ENCODE results near the gene ITGBL1. TPM values are rescaled to one million over a fixed set of nuclear protein-coding genes. Genes with fewer than 3 reads are reported as not detected.

Gene ITGBL1
- polyA plus RNA-seq, 4 donors: 0.06 to 0.73 TPM; not detected in 2

- no peak for FAIRE-seq
- H3K9me3 ChIP-seq (ENCODE audit: control insufficient read depth in 2 of 2, insufficient read depth in 1 of 2, low read depth in 1 of 2, low read length in 1 of 2): no peaks in the 10 kb centered on the region
- H3K36me3 ChIP-seq (ENCODE audit: control insufficient read depth in 3 of 3, insufficient read depth in 2 of 3, low read depth in 1 of 3, low read length in 3 of 3): no peaks in the 10 kb centered on the region
- no peak overlapping the region for H3K4me3 ChIP-seq (ENCODE audit: low read depth in 1 of 3, low read length in 3 of 3)
- no peak overlapping the region for H3K27ac ChIP-seq (ENCODE audit: low read depth in 1 of 3, low read length in 2 of 3)
- 74 to 87% (median 82%) methylated on average over 3 of the region's 3 CpGs for WGBS, 3 donors
- DNase-seq: no peak
- H3K4me1 ChIP-seq (ENCODE audit: control insufficient read depth in 3 of 3, insufficient read depth in 2 of 3, low read depth in 1 of 3, low read length in 2 of 3): no peaks in the 10 kb centered on the region
- no peaks in the 10 kb centered on the region for H3K27me3 ChIP-seq (ENCODE audit: control insufficient read depth in 3 of 3, insufficient read depth in 3 of 3, low read length in 3 of 3)
Observed at GRCh38 chr13:101489643-101490405, 37.3 kb downstream of the ITGBL1 start.

DNA sequence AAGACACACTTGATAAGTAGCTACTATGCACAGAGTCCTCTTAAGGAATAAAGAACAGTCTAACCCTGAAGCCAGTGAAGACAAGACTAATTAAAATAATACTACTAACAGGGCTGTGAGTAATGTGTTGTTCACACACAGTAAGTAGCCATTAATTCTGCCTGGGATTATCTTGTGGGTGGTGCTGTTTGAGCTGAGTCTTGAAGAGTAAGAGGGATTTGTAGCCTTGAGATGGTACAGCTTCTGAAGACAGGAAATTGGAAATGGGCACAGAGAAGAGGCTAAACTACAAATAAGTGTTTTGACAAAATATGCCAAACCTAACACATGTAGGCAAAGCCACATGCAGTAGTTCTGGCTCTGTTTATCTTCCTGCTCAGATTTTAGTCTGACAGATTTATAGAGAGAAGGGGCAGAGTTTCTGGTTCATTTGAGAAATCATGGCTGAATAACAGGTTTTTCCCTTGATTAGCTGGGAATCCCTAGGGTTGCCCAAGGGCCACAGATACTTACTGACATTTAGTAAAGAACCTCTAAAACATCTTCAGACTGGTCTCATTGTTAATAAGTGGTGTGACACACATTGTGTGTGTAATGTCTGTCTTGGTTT is 38.0 kb downstream of the ITGBL1 start:
- H3K36me3 ChIP-seq (ENCODE audit: control insufficient read depth in 3 of 3, insufficient read depth in 2 of 3, low read depth in 1 of 3, low read length in 3 of 3): no peaks in the 10 kb centered on the region
- H3K4me1 ChIP-seq (ENCODE audit: control insufficient read depth in 3 of 3, insufficient read depth in 2 of 3, low read depth in 1 of 3, low read length in 2 of 3): no peaks in the 10 kb centered on the region
- DNase-seq (no peak), FAIRE-seq (no peak)
- H3K4me3 ChIP-seq (ENCODE audit: low read depth in 1 of 3, low read length in 3 of 3): no peak overlapping the region
- no peaks in the 10 kb centered on the region for H3K9me3 ChIP-seq (ENCODE audit: control insufficient read depth in 2 of 2, insufficient read depth in 1 of 2, low read depth in 1 of 2, low read length in 1 of 2)
- H3K27ac ChIP-seq (ENCODE audit: low read depth in 1 of 3, low read length in 2 of 3): no peak overlapping the region
- no peaks in the 10 kb centered on the region for H3K27me3 ChIP-seq (ENCODE audit: control insufficient read depth in 3 of 3, insufficient read depth in 3 of 3, low read length in 3 of 3)

- Histone ChIP-seq H3K27ac (ENCODE audit: low read depth in 1 of 3, low read length in 2 of 3) (no peak overlapping the region), H3K36me3 (ENCODE audit: control insufficient read depth in 3 of 3, insufficient read depth in 2 of 3, low read depth in 1 of 3, low read length in 3 of 3) (no peaks in the 10 kb centered on the region), H3K4me3 (ENCODE audit: low read depth in 1 of 3, low read length in 3 of 3) (no peak overlapping the region), H3K27me3 (ENCODE audit: control insufficient read depth in 3 of 3, insufficient read depth in 3 of 3, low read length in 3 of 3) (no peaks in the 10 kb centered on the region), H3K4me1 (ENCODE audit: control insufficient read depth in 3 of 3, insufficient read depth in 2 of 3, low read depth in 1 of 3, low read length in 2 of 3) (no peaks in the 10 kb centered on the region), H3K9me3 (ENCODE audit: control insufficient read depth in 2 of 2, insufficient read depth in 1 of 2, low read depth in 1 of 2, low read length in 1 of 2) (no peaks in the 10 kb centered on the region)
- WGBS, 3 donors: 93 to 96% (median 93%) methylated on average over 3 of the region's 3 CpGs
- FAIRE-seq: no peak
- DNase-seq: no peak
Observed at GRCh38 chr13:101492251-101492910, 39.9 kb downstream of the ITGBL1 start.

DNA sequence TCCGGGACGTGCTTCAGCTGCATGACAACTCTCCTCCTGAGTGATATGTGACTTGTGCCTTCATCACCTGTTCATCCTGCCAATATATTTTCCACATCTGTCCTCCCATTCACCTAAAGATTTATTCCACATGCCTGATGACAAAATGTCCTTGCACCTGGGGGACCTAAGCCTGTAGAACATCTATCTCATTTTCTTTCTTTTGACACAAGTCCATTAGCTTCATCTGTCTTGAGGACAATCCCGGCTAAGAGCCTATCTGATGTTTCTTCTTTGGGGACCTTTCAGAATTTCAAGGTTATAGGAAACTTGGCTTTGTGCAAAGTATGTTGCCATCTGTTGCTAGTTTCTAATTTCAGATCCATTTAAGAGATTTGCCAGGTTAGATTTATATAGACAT is 41.1 kb downstream of the ITGBL1 start:
- no peak overlapping the region for H3K4me3 ChIP-seq (ENCODE audit: low read depth in 1 of 3, low read length in 3 of 3)
- WGBS, 3 donors: 62 to 79% (median 77%) methylated on average over 3 of the region's 3 CpGs
- no peaks in the 10 kb centered on the region for H3K36me3 ChIP-seq (ENCODE audit: control insufficient read depth in 3 of 3, insufficient read depth in 2 of 3, low read depth in 1 of 3, low read length in 3 of 3)
- H3K27ac ChIP-seq (ENCODE audit: low read depth in 1 of 3, low read length in 2 of 3): no peak overlapping the region
- FAIRE-seq (no peak), DNase-seq (no peak)
- H3K4me1 ChIP-seq (ENCODE audit: control insufficient read depth in 3 of 3, insufficient read depth in 2 of 3, low read depth in 1 of 3, low read length in 2 of 3): no peaks in the 10 kb centered on the region
- H3K27me3 ChIP-seq (ENCODE audit: control insufficient read depth in 3 of 3, insufficient read depth in 3 of 3, low read length in 3 of 3): no peaks in the 10 kb centered on the region
- no peaks in the 10 kb centered on the region for H3K9me3 ChIP-seq (ENCODE audit: control insufficient read depth in 2 of 2, insufficient read depth in 1 of 2, low read depth in 1 of 2, low read length in 1 of 2)

DNA sequence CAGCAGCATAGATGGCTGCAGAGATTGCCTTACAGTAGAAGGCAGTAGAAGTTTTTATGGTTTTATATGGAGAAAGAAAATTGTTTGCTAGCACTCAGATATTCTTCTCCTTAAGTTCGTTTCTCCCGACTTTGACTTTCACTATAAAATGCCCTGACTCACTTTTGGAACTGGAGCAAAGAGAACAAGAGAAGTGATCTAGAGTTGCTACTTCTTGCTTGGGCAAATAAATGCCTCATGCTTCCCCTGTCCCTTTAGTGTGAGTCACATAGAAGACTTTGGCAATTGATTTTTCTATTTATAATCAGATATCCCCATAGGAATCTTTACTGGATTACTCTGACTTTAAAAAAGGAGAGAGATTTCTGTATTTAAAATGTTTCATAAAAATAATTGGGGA is 46.9 kb downstream of the ITGBL1 start:
- FAIRE-seq (no peak), DNase-seq (no peak)
- Histone ChIP-seq H3K36me3 (ENCODE audit: control insufficient read depth in 3 of 3, insufficient read depth in 2 of 3, low read depth in 1 of 3, low read length in 3 of 3) (no peaks in the 10 kb centered on the region), H3K27ac (ENCODE audit: low read depth in 1 of 3, low read length in 2 of 3) (no peak overlapping the region), H3K9me3 (ENCODE audit: control insufficient read depth in 2 of 2, insufficient read depth in 1 of 2, low read depth in 1 of 2, low read length in 1 of 2) (no peaks in the 10 kb centered on the region), H3K27me3 (ENCODE audit: control insufficient read depth in 3 of 3, insufficient read depth in 3 of 3, low read length in 3 of 3) (no peaks in the 10 kb centered on the region), H3K4me1 (ENCODE audit: control insufficient read depth in 3 of 3, insufficient read depth in 2 of 3, low read depth in 1 of 3, low read length in 2 of 3) (no peaks in the 10 kb centered on the region), H3K4me3 (ENCODE audit: low read depth in 1 of 3, low read length in 3 of 3) (no peak overlapping the region)
- WGBS, 3 donors: 80 to 84% (median 84%) methylated on average over 2 of the region's 2 CpGs

DNA sequence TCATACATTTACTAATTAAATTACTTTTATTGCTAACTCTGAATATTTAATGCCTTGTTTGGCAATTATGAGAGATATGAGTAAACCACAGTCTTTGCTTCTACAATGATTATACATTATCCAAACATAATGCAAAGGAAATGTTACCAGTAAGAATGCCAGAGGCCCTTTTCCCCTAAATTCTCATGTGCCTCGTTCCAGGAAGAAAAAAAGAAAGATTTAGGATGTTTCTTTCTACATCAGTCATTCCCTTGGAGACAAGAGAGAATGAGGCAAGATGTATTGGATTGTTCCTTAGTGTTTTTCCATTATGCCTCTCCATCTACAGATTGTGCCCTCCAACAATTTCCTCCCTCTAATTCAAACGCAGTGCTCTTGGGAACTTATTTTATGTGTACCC is 50.1 kb downstream of the ITGBL1 start:
- Histone ChIP-seq H3K4me3 (ENCODE audit: low read depth in 1 of 3, low read length in 3 of 3) (no peak overlapping the region), H3K36me3 (ENCODE audit: control insufficient read depth in 3 of 3, insufficient read depth in 2 of 3, low read depth in 1 of 3, low read length in 3 of 3) (no peaks in the 10 kb centered on the region), H3K9me3 (ENCODE audit: control insufficient read depth in 2 of 2, insufficient read depth in 1 of 2, low read depth in 1 of 2, low read length in 1 of 2) (no peaks in the 10 kb centered on the region), H3K27me3 (ENCODE audit: control insufficient read depth in 3 of 3, insufficient read depth in 3 of 3, low read length in 3 of 3) (no peaks in the 10 kb centered on the region), H3K4me1 (ENCODE audit: control insufficient read depth in 3 of 3, insufficient read depth in 2 of 3, low read depth in 1 of 3, low read length in 2 of 3) (no peaks in the 10 kb centered on the region), H3K27ac (ENCODE audit: low read depth in 1 of 3, low read length in 2 of 3) (no peak overlapping the region)
- FAIRE-seq (no peak), DNase-seq (no peak)
- WGBS, 3 donors: 45 to 57% (median 48%) methylated on average over 2 of the region's 2 CpGs

DNA sequence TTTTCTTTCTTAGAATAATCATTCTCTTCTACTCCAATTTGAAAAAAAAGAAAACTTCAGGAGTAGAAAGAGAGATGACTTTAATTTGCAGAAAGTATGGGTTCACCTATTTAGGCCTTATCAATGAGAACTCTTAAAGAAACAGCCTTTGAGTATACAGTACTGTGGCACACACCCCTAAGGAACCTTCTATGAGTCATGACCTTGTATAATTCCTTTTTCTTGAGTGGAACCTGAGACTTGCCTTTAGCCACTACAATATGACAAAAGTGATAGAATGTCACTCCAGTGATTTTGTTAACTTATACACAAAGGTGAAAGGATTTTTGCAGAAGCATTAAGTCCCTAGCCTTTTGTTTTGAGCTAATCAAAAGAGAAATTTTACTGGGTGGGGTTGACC is 58.7 kb downstream of the ITGBL1 start:
- no peaks in the 10 kb centered on the region for H3K36me3 ChIP-seq (ENCODE audit: control insufficient read depth in 3 of 3, insufficient read depth in 2 of 3, low read depth in 1 of 3, low read length in 3 of 3)
- H3K4me3 ChIP-seq (ENCODE audit: low read depth in 1 of 3, low read length in 3 of 3): no peak overlapping the region
- no peaks in the 10 kb centered on the region for H3K9me3 ChIP-seq (ENCODE audit: control insufficient read depth in 2 of 2, insufficient read depth in 1 of 2, low read depth in 1 of 2, low read length in 1 of 2)
- FAIRE-seq: no peak
- no peak for DNase-seq
- H3K27ac ChIP-seq (ENCODE audit: low read depth in 1 of 3, low read length in 2 of 3): no peak overlapping the region
- no peaks in the 10 kb centered on the region for H3K27me3 ChIP-seq (ENCODE audit: control insufficient read depth in 3 of 3, insufficient read depth in 3 of 3, low read length in 3 of 3)
- no peaks in the 10 kb centered on the region for H3K4me1 ChIP-seq (ENCODE audit: control insufficient read depth in 3 of 3, insufficient read depth in 2 of 3, low read depth in 1 of 3, low read length in 2 of 3)

GRCh38 chr13:101511766-101512165 is 59.3 kb downstream of the ITGBL1 start:
- Histone ChIP-seq H3K27me3 (ENCODE audit: control insufficient read depth in 3 of 3, insufficient read depth in 3 of 3, low read length in 3 of 3) (no peaks in the 10 kb centered on the region), H3K9me3 (ENCODE audit: control insufficient read depth in 2 of 2, insufficient read depth in 1 of 2, low read depth in 1 of 2, low read length in 1 of 2) (no peaks in the 10 kb centered on the region), H3K4me1 (ENCODE audit: control insufficient read depth in 3 of 3, insufficient read depth in 2 of 3, low read depth in 1 of 3, low read length in 2 of 3) (no peaks in the 10 kb centered on the region), H3K27ac (ENCODE audit: low read depth in 1 of 3, low read length in 2 of 3) (no peak overlapping the region), H3K4me3 (ENCODE audit: low read depth in 1 of 3, low read length in 3 of 3) (no peak overlapping the region), H3K36me3 (ENCODE audit: control insufficient read depth in 3 of 3, insufficient read depth in 2 of 3, low read depth in 1 of 3, low read length in 3 of 3) (no peaks in the 10 kb centered on the region)
- 79 to 85% (median 83%) methylated on average over 2 of the region's 2 CpGs for WGBS, 3 donors
- FAIRE-seq (no peak), DNase-seq (no peak)
